Fibroblast of skin of scalp (primary cell): ENCODE data around the gene ZNF423.

ENCODE experiments used
- DNase-seq: peaks from one replicate; pipeline ENCODE4 v3.0.0-alpha.2; 2013

ZNF423 gene

DNA sequence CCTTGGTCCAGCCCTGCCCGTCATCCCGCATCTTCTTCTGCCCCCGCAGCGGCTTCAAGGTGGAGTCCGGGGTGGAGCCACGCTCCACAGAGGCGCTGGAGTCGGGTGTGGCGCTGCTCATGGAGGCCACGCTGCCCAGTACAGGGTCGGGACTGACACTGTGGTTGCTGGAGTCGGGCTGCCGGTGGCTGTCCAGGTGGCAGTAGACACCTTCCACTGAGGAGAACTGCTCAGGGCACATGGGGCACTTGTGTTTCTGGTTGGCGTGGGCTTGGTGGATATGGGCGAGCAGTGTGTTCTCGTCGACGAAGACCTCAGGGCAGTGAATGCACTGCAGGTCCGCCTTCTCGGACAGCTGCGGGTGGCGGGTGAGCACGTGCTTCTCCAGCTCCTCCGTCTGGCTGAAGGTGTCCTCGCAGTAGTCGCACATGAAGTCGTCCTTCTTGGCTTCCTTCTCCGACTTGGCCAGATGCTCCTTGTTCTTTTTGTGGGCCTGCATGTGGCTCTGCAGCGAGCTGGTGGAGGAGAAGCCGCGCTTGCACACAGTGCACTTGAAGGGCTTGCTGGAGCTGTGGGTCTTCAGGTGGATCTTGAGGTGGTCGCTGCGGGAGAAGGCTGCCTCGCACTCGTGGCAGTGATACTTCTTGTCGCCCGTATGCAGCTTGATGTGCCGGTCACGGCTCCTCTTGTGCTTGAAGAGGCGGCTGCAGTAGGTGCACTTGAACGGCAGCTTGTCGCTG, 217.8 kb downstream of the ZNF423 start:
- no peak for DNase-seq

DNA sequence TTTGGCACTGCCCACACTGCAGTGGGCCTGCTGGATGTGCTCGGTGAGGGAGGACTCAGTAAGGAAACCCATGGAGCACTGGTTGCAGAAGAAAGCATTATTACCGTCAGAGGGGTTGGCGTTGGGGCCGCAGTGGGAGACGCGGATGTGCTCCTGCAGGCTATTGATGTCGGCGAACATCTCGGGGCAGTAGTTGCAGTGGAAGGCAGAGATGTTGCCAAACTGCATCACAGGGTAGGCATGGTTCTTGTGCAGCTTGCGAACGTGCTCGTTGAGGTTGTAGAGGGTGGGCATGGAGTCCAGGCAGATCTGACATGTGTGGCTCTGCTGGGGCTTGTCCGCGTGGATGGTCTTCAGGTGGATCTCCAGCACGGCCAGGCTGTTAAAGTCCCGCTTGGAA, 218.4 kb downstream of the ZNF423 start:
- DNase-seq, result no peak

DNA sequence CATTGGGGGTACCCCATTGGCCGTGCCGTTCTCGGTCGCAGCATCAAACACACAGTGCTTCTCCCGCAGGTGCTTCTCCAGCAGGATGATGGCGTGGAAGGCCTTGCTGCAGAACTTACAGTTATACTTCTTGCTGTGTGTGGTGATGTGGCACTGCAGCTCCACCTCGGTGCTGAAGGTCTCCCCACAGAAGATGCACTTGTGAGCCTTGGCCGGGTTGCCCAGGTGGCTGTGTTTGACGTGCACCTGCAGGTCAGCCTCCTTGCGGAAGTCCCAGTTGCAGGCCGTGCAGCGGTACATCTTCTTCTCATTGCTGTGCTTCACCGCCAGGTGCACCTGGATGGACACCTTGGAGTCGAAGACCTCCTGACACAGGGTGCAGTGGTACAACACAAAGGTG, 219.3 kb downstream of the ZNF423 start:
- no peak for DNase-seq

DNA sequence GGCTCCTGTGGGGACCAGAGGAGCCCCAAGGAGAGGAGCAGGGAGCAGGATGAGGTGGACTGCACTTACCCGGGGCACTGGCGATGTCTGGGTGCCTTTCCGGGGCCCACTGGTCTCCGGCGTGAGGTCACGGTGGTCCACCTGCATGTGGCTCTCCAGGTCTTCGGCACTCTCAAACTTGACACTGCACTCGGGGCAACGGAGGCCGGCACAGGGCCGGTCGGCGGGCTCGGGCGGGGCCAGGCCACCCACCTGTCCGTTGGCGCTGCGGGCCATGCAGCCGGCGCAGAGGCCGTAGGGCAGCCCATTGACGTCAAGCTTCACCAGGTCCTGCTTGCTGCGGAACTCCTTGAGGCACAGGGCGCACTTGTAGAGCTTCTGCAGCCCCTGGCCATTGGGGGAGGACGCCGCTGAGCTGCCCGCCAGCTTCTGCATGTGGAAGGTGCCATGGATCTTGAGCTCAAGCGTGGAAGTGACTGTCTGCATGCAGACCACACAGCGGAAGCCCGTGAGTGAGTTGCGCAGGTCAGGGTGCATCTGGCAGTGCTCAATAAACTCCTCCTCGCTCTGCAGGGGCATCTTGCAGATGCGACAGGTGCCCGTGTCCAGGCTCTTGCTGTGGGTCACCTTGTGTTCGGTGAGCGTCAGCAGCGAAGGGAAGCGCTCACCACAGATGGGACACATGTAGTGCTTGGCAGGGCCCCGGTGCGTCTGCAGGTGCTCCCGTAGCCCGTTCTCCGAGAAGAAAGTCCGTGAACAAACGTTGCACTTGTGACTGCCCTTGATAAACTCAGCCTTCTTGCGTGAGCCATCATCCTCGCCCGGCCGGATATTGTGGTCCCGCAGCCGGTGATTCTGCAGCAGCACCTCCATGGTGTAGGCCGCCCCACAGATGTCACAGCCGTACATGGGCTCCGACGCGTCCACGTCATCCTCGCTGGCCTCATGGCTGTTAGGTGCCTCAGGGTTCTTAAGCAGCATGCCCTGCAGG, 220.0 kb downstream of the ZNF423 start:
- no peak for DNase-seq

DNA sequence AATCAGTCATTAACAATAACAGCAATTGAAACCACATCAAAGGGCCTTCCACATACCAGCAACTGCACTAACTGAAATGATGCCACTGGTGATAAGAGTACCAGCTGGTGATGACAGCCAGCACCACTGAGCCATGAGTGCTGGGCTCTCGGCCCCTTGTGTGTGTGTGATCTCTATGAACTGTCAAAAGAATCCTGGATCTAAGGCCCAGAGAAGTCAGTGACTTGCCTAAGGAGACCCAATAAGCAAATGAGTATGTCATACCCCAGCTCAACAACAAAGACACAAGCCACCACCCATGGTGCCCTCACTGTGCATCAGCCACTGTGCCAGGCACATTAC, 220.9 kb downstream of the ZNF423 start:
- DNase-seq, result no peak

DNA sequence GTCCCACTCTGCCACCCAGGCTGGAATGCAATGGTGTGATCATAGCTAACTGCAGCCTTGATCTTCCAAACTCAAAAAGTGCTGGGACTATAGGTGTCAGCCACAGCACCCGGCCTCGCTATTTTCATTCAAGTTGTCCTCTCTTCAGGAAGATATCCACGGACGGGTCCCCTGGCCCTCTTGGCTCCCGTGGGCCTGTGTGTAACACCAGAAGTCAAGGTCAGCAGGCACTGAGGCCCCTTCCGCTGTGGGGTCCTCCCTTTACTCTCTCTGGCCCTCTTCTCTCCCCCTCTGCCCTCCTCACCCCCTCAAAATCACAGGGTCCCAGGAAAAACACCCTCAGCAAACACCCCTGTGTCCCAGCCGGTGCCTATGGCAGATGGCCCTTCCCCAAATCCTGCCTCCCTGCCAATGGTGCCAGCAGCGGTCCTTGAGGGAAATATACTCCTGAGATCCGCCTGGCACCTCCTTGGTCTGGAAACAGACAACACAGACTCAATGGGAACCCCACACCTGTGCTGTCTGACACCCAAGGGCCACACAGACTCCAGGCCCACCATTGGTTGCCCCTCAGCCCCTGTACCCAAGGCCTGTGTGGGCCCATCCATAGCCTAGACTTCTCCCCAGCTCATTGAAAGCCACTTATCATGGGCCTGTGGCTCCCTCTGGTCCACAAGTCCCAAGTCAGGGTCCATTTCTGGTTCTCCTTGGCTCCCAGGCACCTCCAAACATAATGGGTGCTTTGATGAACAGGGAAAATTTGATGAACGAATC, 221.5 kb downstream of the ZNF423 start:
- DNase-seq, result no peak

DNA sequence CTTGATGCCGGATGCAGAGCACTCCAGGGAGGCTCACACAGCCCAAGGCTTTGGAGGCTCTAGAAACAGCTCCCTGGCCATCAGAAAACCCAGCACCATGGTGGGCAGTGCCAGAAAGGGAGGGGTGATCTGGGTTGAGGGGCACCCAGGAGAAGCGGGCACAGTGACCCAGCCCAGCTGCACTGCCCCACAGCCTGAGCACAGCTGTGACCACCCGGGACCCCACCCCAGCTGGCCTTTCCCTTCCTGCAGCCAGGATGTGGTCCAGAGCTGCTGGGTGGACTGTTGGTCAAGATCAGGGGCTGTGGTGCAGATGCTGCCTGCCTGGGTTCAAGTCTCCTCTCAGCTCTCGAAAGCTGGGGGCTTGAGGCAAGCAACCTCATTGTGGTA, 223.1 kb downstream of the ZNF423 start:
- no peak for DNase-seq

DNA sequence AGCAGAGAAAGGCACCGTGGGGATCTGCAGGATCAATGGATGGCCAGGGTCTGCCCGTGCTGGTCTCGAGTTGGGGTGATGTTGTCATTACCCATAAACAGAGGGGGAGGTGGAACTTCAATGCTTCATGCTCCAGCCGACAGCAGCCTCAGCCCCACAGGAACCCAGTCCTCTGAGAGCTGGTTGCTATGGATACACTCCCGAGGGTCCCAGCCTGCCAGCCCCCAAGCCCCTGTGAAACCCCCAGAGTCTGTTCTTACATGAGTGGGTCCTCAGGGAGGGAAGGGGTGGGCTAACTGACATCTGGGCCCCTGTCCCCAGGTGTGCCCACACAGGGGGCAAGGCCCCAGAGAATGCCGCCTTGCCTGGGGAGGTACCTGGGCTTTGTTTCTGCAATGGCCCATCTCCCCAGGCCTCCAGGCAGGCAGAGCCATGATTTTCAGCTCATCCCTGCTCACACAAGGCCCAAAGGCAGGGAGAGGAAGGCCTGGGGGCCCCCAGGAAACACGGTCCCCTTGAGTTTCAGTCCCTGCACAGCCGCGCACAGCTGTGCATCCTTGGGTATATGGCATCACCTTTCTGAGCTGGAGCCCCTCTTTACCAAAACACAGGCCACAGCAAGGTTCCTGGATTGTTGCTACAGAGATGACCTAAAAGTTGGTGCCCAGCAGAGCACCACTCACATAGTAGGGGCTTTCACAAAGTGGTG, 223.7 kb downstream of the ZNF423 start:
- no peak for DNase-seq

DNA sequence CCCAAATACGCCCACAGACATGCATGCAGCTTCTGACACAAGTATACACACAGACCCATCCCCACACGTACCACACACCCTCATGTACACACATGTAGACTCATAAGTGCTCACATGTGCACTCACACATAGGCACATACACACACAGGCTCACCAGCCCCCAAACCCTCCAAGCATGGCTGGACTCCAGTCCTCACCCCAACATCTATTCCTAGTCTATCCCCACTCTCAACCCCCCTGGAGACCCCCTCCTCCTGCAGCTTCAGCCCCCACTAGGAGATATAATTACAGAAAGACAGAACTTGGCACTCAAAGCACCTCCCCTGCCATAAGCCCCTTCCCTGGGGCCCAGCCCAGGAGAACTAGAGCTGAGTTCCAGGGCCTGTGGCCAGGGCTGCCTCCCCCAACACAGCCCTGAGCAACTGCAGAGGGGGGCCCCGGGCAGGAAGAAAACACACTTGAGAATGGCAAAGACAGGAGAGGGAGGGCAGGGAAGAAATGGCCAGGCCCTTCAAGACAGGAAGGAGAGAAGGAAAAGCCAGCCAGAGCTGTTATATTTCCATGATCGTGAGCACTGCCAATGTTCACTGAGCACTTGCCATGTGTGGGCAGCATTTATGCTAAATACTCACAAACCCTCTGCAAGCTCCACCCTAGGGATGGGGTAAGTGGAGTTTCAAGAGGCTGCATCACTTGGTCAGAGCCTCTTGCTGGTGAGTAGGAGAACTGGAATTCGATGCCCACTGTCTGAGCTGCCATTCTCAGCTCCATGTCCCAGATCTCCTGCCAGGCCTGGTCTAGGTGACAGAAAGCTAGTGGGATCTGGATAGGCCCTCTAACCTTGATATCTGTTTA, 224.5 kb downstream of the ZNF423 start:
- DNase-seq, result peak; percentile 79

DNA sequence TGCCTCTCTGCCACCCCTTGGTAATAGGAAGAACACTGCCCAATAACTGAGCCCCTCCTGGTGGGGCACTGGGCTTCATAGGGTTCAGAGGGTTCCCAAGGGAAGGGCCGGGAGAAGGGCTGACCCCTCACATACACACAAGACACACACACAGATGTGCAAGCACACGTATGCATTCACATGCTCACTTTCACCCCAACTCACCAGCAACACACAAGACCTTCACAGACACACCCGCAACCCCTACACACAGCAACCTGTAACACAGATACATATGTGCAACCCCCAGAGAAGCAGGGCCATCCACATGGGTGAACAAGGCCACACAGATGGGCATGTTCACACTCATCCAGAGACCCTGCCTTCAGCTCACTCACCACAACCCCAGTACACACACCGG, 225.1 kb downstream of the ZNF423 start:
- no peak for DNase-seq

DNA sequence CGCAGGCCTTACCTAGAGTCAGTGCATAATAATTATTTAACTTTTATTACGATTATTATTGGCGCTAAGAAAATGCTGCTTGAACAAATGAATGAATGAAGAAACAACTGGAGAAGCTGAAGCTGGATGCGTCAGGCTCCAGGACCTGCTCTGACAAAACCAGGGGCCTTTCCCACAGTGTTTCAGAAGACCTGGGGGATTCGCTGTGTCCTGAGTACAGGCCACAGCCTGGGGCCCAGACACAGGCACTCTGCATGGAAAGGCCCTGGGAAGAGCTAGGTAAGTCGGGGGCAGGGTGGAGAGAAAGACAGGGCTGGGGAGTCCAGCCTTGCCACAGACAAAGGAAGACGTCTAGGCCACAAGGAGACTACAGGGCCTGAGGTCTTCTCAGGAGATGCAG, 226.1 kb downstream of the ZNF423 start:
- no peak for DNase-seq

DNA sequence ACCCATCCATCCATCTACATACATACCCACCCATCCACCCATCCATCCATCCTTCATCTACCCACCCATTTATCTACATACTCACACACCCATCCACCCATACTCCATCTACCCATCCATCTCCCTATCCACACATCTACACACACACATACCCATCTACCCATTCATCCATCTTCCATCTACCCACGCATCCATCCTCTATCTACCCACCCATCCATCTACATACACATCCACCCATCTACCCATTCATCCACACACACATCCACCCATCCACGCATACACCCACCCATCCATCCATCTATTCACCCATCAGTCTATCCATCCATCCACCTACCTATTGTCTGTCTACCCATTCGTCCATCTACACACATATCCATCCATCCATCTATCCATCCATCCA, 227.8 kb downstream of the ZNF423 start:
- DNase-seq, result no peak

DNA sequence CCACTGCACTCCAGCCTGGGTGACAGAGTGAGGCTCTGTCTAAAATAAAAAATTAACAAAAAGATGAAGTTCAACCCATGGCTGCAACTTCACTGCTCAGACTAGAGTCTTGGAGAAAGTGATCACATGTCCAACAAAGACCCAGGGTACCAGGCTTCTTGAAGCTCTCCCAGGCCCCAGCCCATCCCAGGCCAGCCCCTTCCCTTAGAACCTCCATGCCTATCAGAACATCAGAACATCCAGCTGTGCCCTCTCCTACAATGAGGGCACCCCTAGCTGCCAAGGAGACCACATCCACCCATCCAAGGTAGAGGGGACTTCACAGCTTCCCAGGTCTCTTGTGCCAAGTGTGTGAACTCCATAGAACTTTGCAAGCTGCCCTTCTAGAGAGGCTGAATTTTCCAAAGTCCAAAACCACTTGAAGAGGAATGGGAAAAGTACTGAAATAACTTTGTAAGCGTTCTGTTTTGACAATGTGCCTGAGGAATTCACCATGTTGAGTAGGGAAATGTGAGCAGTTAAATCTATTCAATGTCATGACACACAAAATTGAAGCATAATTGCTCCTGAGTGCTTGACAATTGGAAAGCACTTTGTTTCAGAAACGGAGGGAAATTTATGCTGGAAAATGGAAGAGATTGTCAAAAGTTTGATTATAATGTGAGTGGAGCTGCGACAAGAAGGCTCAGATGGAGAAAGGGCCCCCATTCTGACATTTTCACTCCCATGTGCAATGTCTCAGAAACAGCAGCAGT, 230.4 kb downstream of the ZNF423 start:
- DNase-seq, result peak; percentile 20

DNA sequence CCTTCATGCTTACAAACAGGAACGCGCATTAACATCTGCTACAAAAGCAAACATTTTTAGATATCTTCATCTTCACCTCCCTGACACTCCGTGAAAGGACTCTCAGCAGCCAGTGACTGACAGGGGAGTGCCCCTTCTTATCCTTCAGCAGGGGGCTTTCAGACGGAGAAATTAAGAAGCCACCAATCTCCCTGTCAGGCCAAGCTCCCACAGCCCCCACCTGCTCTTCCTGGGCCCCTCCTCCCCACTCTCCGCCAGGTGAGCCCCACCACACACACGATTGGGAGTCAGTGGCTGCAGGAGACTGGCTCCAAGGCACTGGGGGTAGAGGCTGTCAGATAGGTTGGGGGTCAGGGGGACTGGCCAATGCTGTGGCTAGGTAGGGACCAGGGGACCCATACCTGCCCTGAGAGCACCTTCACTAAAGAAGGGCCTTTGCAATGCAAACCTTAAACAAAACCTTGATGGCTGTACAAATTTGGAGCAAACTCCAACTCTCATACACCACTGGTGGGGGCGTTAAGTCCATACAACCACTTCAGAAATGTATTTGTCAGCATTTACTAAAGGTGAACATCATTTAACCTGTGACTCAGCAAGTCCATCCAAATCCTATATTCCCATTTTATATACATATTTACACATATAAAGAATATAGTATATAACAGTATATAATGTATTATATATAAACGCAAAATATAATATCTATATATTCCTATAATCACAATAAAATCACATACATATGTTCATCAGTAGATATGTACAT, 232.2 kb downstream of the ZNF423 start:
- no peak for DNase-seq

DNA sequence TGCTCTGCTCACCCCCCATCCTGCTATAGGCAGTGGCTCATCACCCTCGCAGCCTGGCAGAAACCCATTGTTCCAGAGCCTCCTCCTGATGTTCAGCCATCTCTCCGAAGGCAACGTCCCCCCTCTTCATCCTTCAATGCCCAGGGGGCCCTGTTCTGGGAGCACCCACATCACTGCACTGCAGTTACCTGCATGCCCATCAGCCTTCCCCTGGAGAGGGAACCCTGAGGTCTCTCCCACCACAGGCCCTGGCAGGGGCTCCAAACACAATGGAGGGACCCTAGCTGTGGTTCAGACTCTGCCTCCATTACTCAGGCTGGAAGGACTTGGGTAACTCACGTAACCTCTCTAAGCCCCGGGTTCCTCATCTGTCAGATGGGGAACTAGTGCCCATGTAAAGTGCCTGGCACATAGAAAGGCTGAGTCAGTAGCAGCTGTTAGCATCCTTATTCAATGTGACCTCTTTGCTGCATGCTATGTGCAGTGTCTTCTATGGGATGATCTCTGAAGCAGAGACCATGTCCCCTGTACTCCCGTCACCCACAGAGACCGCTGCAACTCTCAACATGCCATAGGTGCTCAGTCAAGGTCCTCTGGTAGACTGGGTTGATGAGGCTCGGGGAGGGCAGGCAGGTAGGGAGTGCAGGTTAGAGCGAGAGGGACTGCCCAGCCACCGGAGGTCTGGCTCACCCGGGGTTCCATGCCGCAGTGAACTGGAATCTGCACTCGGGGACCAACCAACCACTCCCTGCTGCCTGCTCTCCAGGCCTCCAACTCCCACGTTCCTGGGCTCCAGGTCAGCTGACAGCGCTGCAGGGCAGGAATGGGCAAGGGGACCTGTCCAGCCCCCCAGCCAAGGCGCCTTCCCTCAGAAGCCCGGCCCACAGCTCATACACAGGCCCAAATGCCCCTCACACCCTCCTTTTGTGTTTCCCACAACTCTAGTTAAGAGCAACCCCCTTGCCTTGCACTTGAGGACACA, 233.2 kb downstream of the ZNF423 start:
- no peak for DNase-seq

DNA sequence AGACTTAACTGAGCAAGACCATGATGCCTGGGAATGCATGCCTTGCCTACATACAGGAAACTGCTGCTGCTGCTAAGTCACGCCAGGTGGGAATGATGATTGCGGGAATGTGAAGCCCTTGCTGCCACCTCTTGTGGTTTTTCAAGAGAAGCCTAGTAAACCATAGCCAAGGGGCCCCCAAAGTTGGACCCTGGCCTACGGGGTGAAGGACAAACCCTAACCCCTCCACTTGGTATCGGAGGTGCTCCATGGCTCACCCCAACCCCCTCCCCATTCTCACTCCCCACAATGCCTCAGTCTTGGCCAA, 233.9 kb downstream of the ZNF423 start:
- no peak for DNase-seq

DNA sequence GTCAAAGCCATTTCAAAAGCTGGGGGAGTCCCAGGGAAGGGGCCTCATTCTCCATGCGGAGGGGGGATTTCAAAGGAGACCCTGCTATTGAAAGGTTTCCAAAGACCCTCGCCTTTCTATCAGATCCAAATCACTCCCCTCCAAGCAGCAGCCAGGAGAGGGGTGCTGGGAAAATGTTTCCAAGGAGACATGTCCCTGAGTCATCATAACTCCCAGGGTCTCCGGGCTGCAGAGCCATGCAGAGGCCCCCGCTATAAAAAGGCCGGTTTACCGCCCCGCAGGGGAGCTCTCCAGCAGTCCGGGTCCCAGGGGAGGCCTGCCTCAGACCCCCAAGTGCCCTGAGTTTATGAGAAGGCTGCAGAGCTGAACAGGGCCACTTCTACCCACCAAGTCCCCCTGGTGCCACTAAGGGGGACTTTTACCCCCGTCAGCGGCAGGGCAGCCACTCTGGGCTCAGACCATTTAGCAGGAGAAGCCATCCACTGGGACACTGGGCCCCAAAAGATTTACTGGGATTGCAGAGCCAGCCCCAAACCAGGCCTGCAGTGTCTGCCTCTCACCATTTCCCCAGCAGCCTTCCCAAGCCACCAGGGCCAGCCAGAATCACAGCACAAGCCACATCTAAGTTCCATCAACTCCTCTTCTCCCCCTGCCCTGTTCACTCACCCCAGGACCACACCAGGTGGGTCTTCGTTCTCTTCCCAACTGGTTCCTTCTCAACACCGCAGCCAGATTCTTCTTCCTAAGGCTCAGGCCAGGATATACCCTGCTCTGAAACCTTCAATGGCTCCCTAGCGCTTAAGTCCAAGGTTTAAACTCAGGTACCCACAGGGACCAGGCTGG, 234.4 kb downstream of the ZNF423 start:
- DNase-seq, result peak; percentile 73

DNA sequence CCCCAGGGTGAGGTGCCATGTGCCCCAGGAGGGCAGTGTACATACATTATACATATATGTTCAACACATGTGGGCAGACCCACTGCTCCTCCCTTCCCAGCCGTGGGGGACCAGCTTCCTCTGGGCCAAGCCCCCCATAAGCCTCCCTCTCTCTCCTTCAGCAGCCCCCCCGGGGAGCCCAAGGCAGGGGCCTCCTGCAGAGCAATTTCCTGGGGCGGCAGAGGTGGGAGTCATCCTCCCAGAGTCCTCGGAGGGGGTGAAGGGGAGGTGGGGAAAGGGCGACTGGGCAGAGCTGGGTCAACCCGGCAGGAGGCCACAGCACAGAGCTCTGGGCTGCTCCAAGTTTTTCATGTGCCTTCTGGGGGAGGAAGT, 235.1 kb downstream of the ZNF423 start:
- peak; percentile 67 for DNase-seq
